Measurements from ENCODE around the gene MCOLN2.
"Not testable (repeated sequence)": the region's sequence is repeated elsewhere in the genome, so short reads cannot be mapped to it uniquely, and the experiment has no call there.

MCOLN2 gene

GRCh38 chr1:84996846-84997666 is at the start of gene MCOLN2:
MCOLN2 (minus strand) TSS chr1:84997113; CDS start chr1:84996872, 241 bp downstream.
- no peak for DNase-seq (ENCODE audit: low read depth in 2 of 2)

GRCh38 chr1:85042413-85042812 is 45.5 kb upstream of the MCOLN2 start:
- DNase-seq (ENCODE audit: low read depth in 2 of 2) = no peak

GRCh38 chr1:85041793-85042192 is 44.9 kb upstream of the MCOLN2 start:
- DNase-seq (ENCODE audit: low read depth in 2 of 2) = no peak

- no peak for DNase-seq (ENCODE audit: low read depth in 2 of 2)
Observed at GRCh38 chr1:85033221-85033620, 36.3 kb upstream of the MCOLN2 start.

- no peak for DNase-seq (ENCODE audit: low read depth in 2 of 2)
Observed at GRCh38 chr1:85030536-85030935, 33.6 kb upstream of the MCOLN2 start.

- DNase-seq (ENCODE audit: low read depth in 2 of 2) = no peak
Observed at GRCh38 chr1:85028151-85028550, 31.2 kb upstream of the MCOLN2 start.

GRCh38 chr1:85027242-85027983 is 30.5 kb upstream of the MCOLN2 start:
- no peak for DNase-seq (ENCODE audit: low read depth in 2 of 2)

- DNase-seq (ENCODE audit: low read depth in 2 of 2) = no peak
Observed at GRCh38 chr1:85025940-85026339, 29.0 kb upstream of the MCOLN2 start.

GRCh38 chr1:85024736-85025135 is 27.8 kb upstream of the MCOLN2 start:
- DNase-seq (ENCODE audit: low read depth in 2 of 2) = no peak

- no peak for DNase-seq (ENCODE audit: low read depth in 2 of 2)
Observed at GRCh38 chr1:85022700-85023099, 25.8 kb upstream of the MCOLN2 start.

- DNase-seq (ENCODE audit: low read depth in 2 of 2) = no peak
Observed at GRCh38 chr1:85019994-85020393, 23.1 kb upstream of the MCOLN2 start.

- no peak for DNase-seq (ENCODE audit: low read depth in 2 of 2)
Observed at GRCh38 chr1:85015826-85016225, 18.9 kb upstream of the MCOLN2 start.

GRCh38 chr1:85005641-85006040 is 8.7 kb upstream of the MCOLN2 start:
- DNase-seq (ENCODE audit: low read depth in 2 of 2) = not testable (repeated sequence)

GRCh38 chr1:85001742-85002141 is 4.8 kb upstream of the MCOLN2 start:
- DNase-seq (ENCODE audit: low read depth in 2 of 2) = no peak

- DNase-seq (ENCODE audit: low read depth in 2 of 2) = no peak
Observed at GRCh38 chr1:84998642-84999280, 1.8 kb upstream of the MCOLN2 start.

- DNase-seq (ENCODE audit: low read depth in 2 of 2) = no peak
Observed at GRCh38 chr1:84997667-84998600, 1.0 kb upstream of the MCOLN2 start.

- no peak for DNase-seq (ENCODE audit: low read depth in 2 of 2)
Observed at GRCh38 chr1:84995484-84996334, 1.2 kb downstream of the MCOLN2 start.

- no peak for DNase-seq (ENCODE audit: low read depth in 2 of 2)
Observed at GRCh38 chr1:84991097-84991920, 5.6 kb downstream of the MCOLN2 start.

- no peak for DNase-seq (ENCODE audit: low read depth in 2 of 2)
Observed at GRCh38 chr1:84988588-84988987, 8.3 kb downstream of the MCOLN2 start.

- not testable (repeated sequence) for DNase-seq (ENCODE audit: low read depth in 2 of 2)
Observed at GRCh38 chr1:84986561-84986960, 10.4 kb downstream of the MCOLN2 start.

Measured in activated CD4-positive, alpha-beta T cell treated with anti-CD3 and anti-CD28 coated beads for 24 hours (primary cell).